Psoas muscle (tissue), 8 donors: Measurements from ENCODE around the gene TAX1BP3. TPM values are rescaled to one million over a fixed set of nuclear protein-coding genes. Genes with fewer than 3 reads are reported as not detected.
A peak's percentile ranks its signal among the peaks of the same experiment; 100 is the strongest.

Experiments used
- ATAC-seq, 4 donors: fragments of 200-7000 bp; cut with Tn5 transposase; one replicate each; pipeline ENCODE4 v1.9.1; 2020; ENCODE audit warnings: moderate library complexity in 3 of 4, mild to moderate bottlenecking in 2 of 4
- DNase-seq, 2 donors: peaks; one replicate each; pipeline ENCODE4 v3.0.0-alpha.2; 2020
- H3K27ac ChIP-seq: fragments of 200-600 bp; one replicate; pipeline ENCODE4 v1.8.0; 2022
- H3K27me3 ChIP-seq, 3 donors: fragments of 200-600 bp in 1 of 3; one replicate each; pipeline versions ENCODE4 v1.6.1 to v1.8.0; 2013 to 2022; ENCODE audit warnings: low read length in 2 of 3, mild to moderate bottlenecking in 2 of 3, moderate library complexity in 1 of 3; ENCODE audit not compliant: insufficient read depth in 3 of 3
- H3K36me3 ChIP-seq, 2 donors: fragments of 200-600 bp in 1 of 2; one replicate each; pipeline versions ENCODE4 v1.6.1 to v1.8.0; 2013 to 2022; ENCODE audit warnings: low read depth in 1 of 2, mild to moderate bottlenecking in 1 of 2, moderate library complexity in 1 of 2; ENCODE audit not compliant: insufficient read depth in 1 of 2
- H3K4me1 ChIP-seq: fragments of 200-600 bp; one replicate; pipeline ENCODE4 v1.8.0; 2022
- H3K4me3 ChIP-seq: fragments of 200-600 bp; one replicate; pipeline ENCODE4 v1.8.0; 2022; ENCODE audit warnings: mild to moderate bottlenecking
- H3K9me3 ChIP-seq: fragments of 200-600 bp; one replicate; pipeline ENCODE4 v1.8.0; 2022
- WGBS, 3 donors: extraction: QIAGEN DNeasy Blood & Tissue Kit; methylation state at CpG; one replicate each; pipeline versions ENCODE4 v1.1.6 to v1.1.7; 2013; 5-methylcytosine and 5-hydroxymethylcytosine counted together
- intact Hi-C, 2 donors: fragments of 100-400 bp; cut with DNase I; formaldehyde crosslinking; loops; one replicate each; pipeline versions ENCODE4 v1.11.0 to v1.14.2; 2022
- polyA plus RNA-seq, 3 donors: library from polyadenylated mRNA; stranded (reverse); fragments of 200-250 nt; gene quantifications; one replicate each; pipeline ENCODE4 v1.2.3, GENCODE V29; 2013
- total RNA-seq, 4 donors: library from RNA; stranded (reverse); fragmentation: NEBNext Ultra II Directional in 2 of 4; extraction: Animal tissue kit (Norgen Biotek cat#: 25700) in 2 of 4; gene quantifications; one replicate each; pipeline versions ENCODE4 v1.2.1 to v1.2.4, GENCODE V29; 2021 to 2023
- TF ChIP-seq, protein P1 (sequence below): fragments of 200-600 bp; IDR thresholded peaks from one replicate; pipeline ENCODE4 v1.8.0; 2022; ENCODE audit warnings: antibody characterized with exemption
- donor health status: healthy with polysubstance abuse.
- donor health status: DM: no; HTN: no; CAD: no; lungs with moderate emphysema.
- donor health status: Bipolar disorder and iron deficiency.
- donor health status: healthy.
- donor health status: DM: yes; HTN: yes; CAD: no.
- donor health status: DM: no; HTN: no; CAD: no.
- donor health status: DM: no; HTN: no; CAD: no.
- donor health status: DM: yes; HTN: yes; CAD: no.

The TAX1BP3 gene
- total and polyA plus RNA-seq, 7 donors: 20.4 to 75.7 (median 23.9) TPM

DNA sequence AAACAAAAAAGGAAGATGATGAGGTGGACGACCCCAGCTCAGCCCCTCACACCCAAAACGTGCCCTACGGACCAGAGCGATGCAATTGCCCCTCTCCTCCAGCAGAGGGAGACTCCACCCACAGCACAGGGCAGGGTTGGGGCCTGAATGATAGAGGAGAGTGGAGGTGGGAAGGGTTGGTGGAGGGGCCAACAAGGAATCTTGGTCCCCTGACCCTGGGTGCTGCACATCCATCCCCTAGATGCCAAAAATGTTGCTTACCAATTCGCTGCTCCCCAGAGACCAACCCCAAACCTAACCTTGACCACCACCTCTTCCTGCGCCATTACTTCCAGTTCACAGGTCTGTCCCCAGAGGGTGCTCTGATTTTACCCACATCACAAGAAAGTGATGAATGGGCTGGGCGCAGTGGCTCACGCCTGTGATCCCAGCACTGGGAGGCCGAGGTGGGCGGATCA, 14.7 kb upstream of the TAX1BP3 start:
- TF ChIP-seq, protein P1, sequence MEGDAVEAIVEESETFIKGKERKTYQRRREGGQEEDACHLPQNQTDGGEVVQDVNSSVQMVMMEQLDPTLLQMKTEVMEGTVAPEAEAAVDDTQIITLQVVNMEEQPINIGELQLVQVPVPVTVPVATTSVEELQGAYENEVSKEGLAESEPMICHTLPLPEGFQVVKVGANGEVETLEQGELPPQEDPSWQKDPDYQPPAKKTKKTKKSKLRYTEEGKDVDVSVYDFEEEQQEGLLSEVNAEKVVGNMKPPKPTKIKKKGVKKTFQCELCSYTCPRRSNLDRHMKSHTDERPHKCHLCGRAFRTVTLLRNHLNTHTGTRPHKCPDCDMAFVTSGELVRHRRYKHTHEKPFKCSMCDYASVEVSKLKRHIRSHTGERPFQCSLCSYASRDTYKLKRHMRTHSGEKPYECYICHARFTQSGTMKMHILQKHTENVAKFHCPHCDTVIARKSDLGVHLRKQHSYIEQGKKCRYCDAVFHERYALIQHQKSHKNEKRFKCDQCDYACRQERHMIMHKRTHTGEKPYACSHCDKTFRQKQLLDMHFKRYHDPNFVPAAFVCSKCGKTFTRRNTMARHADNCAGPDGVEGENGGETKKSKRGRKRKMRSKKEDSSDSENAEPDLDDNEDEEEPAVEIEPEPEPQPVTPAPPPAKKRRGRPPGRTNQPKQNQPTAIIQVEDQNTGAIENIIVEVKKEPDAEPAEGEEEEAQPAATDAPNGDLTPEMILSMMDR: peak; percentile 87
- intact Hi-C loops: loop anchor here (5.0 kb wide), 3 partner anchors 39 to 134 kb away; partner anchors contain the start of gene HASPIN (in 1 of the 2)
- Histone ChIP-seq H3K9me3 (no peaks in the 10 kb centered on the region), H3K4me1 (no peaks in the 10 kb centered on the region), H3K27me3 (no peaks in the 10 kb centered on the region), H3K36me3 (peaks cover 0 to 14% of the 10 kb centered on the region in 2 donors), H3K27ac (no peak overlapping the region), H3K4me3 (no peak overlapping the region)
- WGBS, 3 donors: 40 to 44% (median 42%) methylated on average over 10 of the region's 10 CpGs
- peak; percentile 82 to 93 (median 88) for ATAC-seq
- DNase-seq: no peak

DNA sequence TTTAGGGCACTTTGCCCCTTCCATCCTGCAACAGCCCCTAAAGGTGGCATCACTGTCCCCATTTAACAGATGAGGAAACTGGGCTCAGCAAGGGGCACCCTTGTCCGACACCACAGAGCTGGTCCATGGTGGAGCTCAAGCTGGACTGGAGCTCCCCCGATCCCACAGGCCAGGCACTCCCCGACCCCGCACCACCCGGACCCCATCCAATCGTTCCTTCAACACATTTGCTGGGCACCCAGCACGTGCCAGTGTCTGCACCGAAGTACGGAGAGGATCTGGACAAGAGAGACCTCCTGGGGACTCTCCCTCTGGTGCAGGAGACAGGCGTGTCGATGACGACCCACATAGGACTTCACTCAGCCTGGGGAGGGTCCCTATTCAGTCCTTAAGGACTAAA, 13.7 kb upstream of the TAX1BP3 start:
- intact Hi-C loops: loop anchor here (5.0 kb wide), 3 partner anchors 40 to 135 kb away; partner anchors contain the start of gene HASPIN (in 1 of the 2)
- peaks cover 0 to 18% of the 10 kb centered on the region in 2 donors for H3K36me3 ChIP-seq

DNA sequence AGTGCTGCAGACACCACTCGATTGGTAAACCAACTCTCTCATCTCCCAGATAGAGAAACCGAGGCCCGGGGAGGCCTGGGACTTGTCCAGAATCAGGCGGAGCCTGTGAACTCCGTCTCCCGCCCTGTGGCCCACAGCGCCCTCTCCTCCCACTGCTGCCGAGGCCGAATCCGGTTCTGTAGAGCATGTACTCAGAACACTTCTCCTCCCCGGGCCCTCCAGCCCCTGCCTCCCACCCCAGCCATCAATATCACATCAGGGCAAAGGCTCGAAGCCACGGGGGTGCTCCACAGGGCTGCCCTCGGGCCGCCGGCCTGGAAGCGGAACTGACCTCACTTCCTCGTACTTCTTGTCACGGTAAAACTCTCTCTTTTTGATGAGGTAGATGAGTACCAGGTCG, 13.2 kb upstream of the TAX1BP3 start:
- H3K36me3 ChIP-seq: peaks cover 0 to 21% of the 10 kb centered on the region in 2 donors
- H3K27ac ChIP-seq: no peak overlapping the region
- ATAC-seq (no peak), DNase-seq (no peak)
- WGBS, 3 donors: 80 to 83% (median 81%) methylated on average over 20 of the region's 20 CpGs
- intact Hi-C loops: loop anchor here (5.0 kb wide), 3 partner anchors 41 to 136 kb away; partner anchors contain the start of gene HASPIN (in 1 of the 2)
- no peaks in the 10 kb centered on the region for H3K4me1 ChIP-seq
- TF ChIP-seq, protein P1: no peak
- no peak overlapping the region for H3K4me3 ChIP-seq
- H3K27me3 ChIP-seq: no peaks in the 10 kb centered on the region
- no peaks in the 10 kb centered on the region for H3K9me3 ChIP-seq

More for the DNA sequence above, 13.7 kb upstream of the TAX1BP3 start:
- no peak for ATAC-seq
- no peak overlapping the region for H3K27ac ChIP-seq
- TF ChIP-seq, protein P1: no peak
- H3K4me3 ChIP-seq: no peak overlapping the region
- no peaks in the 10 kb centered on the region for H3K9me3 ChIP-seq
- no peaks in the 10 kb centered on the region for H3K27me3 ChIP-seq
- no peaks in the 10 kb centered on the region for H3K4me1 ChIP-seq
- no peak for DNase-seq
- WGBS, 3 donors: 87 to 91% (median 88%) methylated on average over 12 of the region's 12 CpGs

DNA sequence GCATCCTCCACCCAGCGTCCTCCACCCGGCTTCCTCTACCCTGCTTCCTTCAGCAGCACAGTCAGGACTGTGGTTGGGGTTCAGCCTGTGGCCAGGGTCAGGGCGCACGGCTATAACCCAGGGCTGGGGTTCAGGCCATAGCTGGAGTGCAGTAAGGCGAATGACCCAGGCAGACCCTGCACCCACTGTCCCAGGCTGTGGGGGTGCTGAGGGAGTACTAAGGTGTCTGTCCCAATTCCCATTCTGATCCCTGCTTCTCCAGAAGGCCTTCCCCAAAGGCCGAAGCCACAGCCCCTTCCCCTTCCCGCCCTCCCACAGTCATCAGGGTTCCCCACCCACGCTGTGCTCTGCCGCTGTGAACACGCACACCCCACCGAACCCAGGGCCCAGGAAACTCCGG, 12.7 kb upstream of the TAX1BP3 start:
- H3K4me1 ChIP-seq: no peaks in the 10 kb centered on the region
- ATAC-seq (no peak), DNase-seq (no peak)
- H3K27ac ChIP-seq: no peak overlapping the region
- no peaks in the 10 kb centered on the region for H3K27me3 ChIP-seq
- H3K4me3 ChIP-seq: no peak overlapping the region
- peaks cover 0 to 21% of the 10 kb centered on the region in 2 donors for H3K36me3 ChIP-seq
- intact Hi-C loops: loop anchor here (5.0 kb wide), 3 partner anchors 41 to 136 kb away; partner anchors contain the start of gene HASPIN (in 1 of the 2)
- WGBS, 3 donors: 84 to 91% (median 87%) methylated on average over 12 of the region's 12 CpGs
- H3K9me3 ChIP-seq: no peaks in the 10 kb centered on the region
- TF ChIP-seq, protein P1: no peak
